Uterus (tissue), 2 donors: ENCODE measurements around the gene PRADC1.

Source experiments
- POLR2A ChIP-seq, 2 donors: fragments of 450-650 bp; IDR thresholded peaks; one replicate each; pipeline ENCODE4 v1.6.1; 2016; ENCODE audit warnings: antibody characterized with exemption in 2 of 2, mild to moderate bottlenecking in 1 of 2, moderate library complexity in 1 of 2
- TF ChIP-seq, protein P1 (sequence below), 4 experiments: fragments of 200-600 bp in 2 of 4; fragments of 450-650 bp in 2 of 4; sonication (generic) in 2 of 4; IDR thresholded peaks; one replicate each; pipeline ENCODE4 v1.5.1; 2016 to 2019; ENCODE audit warnings: antibody characterized with exemption in 4 of 4, mild to moderate bottlenecking in 2 of 4, moderate library complexity in 1 of 4

DNA sequence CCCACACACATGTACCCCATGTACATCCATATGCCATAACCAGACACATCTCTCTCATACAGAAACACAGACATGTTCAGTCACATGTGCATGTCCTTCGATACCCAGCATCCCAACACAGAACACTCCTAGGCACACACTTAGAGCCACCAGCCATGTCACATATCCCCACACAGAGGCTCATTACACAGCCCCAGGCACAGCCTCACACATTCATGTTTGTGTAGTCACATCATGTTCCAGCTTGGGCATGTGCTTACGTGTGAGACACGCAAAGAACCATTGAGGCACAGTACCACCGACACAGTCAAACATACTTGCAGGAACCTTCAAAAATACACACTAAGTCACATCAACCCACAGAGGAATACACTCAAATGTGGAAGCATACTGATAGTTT lies 34.0 kb upstream of the PRADC1 start:
- TF ChIP-seq, protein P1, sequence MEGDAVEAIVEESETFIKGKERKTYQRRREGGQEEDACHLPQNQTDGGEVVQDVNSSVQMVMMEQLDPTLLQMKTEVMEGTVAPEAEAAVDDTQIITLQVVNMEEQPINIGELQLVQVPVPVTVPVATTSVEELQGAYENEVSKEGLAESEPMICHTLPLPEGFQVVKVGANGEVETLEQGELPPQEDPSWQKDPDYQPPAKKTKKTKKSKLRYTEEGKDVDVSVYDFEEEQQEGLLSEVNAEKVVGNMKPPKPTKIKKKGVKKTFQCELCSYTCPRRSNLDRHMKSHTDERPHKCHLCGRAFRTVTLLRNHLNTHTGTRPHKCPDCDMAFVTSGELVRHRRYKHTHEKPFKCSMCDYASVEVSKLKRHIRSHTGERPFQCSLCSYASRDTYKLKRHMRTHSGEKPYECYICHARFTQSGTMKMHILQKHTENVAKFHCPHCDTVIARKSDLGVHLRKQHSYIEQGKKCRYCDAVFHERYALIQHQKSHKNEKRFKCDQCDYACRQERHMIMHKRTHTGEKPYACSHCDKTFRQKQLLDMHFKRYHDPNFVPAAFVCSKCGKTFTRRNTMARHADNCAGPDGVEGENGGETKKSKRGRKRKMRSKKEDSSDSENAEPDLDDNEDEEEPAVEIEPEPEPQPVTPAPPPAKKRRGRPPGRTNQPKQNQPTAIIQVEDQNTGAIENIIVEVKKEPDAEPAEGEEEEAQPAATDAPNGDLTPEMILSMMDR (IDR thresholded peaks at IDR 0.05) = no peak
- no peak for TF ChIP-seq POLR2A (IDR thresholded peaks at IDR 0.05)
